Duodenal mucosa (tissue), 2 donors: Measurements from ENCODE around the gene COQ8A.
"Not testable (repeated sequence)": the region's sequence is repeated elsewhere in the genome, so short reads cannot be mapped to it uniquely, and the experiment has no call there.

Experiments
- H3K27ac ChIP-seq: one replicate; pipeline ENCODE4 v1.7.0; 2013; ENCODE audit warnings: low read depth, low read length
- H3K27me3 ChIP-seq, 2 donors: one replicate each; pipeline ENCODE4 v1.7.0; 2013; ENCODE audit warnings: low read length in 2 of 2, control low read depth in 1 of 2; ENCODE audit not compliant: insufficient read depth in 2 of 2, control insufficient read depth in 1 of 2
- H3K36me3 ChIP-seq, 2 donors: one replicate each; pipeline ENCODE4 v1.7.0; 2013; ENCODE audit warnings: low read length in 2 of 2, control low read depth in 1 of 2; ENCODE audit not compliant: insufficient read depth in 2 of 2, control insufficient read depth in 1 of 2
- H3K4me1 ChIP-seq, 2 donors: one replicate each; pipeline ENCODE4 v1.7.0; 2013; ENCODE audit warnings: low read length in 2 of 2, control low read depth in 1 of 2; ENCODE audit not compliant: insufficient read depth in 2 of 2, control insufficient read depth in 1 of 2
- H3K4me3 ChIP-seq, 2 donors: one replicate each; pipeline ENCODE4 v1.7.0; 2013; ENCODE audit warnings: low read length in 2 of 2, low read depth in 1 of 2
- H3K9ac ChIP-seq, 2 donors: one replicate each; pipeline ENCODE4 v1.7.0; 2013; ENCODE audit warnings: low read length in 2 of 2, low read depth in 1 of 2
- H3K9me3 ChIP-seq, 2 donors: one replicate each; pipeline ENCODE4 v1.7.0; 2013; ENCODE audit warnings: low read length in 2 of 2, control low read depth in 1 of 2; ENCODE audit not compliant: control insufficient read depth in 1 of 2

COQ8A gene

GRCh38 chr1:226949401-226949800, 9.3 kb downstream of the COQ8A start:
- Histone ChIP-seq H3K27ac (no peak overlapping the region), H3K4me1 (peaks cover 24 to 29% of the 10 kb centered on the region in 2 donors), H3K9me3 (no peaks in the 10 kb centered on the region), H3K4me3 (no peak overlapping the region), H3K27me3 (no peaks in the 10 kb centered on the region), H3K36me3 (peaks cover 2 to 6% of the 10 kb centered on the region in 2 donors), H3K9ac (no peak overlapping the region)

DNA sequence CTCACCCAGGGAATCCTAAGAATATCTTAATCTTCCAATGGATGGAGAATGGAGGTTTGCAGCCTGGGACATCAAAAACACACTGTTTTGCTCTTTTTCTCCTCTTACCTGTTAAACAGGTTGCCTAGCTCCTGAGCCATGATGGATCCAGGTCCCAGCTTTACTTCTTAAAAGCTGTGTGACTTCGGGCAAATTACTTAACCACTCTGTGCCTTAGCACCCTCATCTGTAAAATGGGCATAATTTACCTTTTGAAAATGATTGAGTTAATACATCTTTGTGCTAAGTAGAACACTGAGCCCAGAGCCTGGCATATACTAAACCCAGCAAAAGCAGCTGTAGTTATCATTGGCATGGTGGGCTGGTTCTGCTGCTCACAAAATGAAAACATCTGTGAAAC, 10.2 kb downstream of the COQ8A start:
- H3K36me3 ChIP-seq, result peaks cover 2 to 6% of the 10 kb centered on the region in 2 donors
- no peaks in the 10 kb centered on the region for H3K27me3 ChIP-seq
- H3K9me3 ChIP-seq, result no peaks in the 10 kb centered on the region
- H3K4me3 ChIP-seq, result no peak overlapping the region
- no peak overlapping the region for H3K27ac ChIP-seq
- peaks cover 15 to 20% of the 10 kb centered on the region in 2 donors for H3K4me1 ChIP-seq
- H3K9ac ChIP-seq, result no peak overlapping the region

DNA sequence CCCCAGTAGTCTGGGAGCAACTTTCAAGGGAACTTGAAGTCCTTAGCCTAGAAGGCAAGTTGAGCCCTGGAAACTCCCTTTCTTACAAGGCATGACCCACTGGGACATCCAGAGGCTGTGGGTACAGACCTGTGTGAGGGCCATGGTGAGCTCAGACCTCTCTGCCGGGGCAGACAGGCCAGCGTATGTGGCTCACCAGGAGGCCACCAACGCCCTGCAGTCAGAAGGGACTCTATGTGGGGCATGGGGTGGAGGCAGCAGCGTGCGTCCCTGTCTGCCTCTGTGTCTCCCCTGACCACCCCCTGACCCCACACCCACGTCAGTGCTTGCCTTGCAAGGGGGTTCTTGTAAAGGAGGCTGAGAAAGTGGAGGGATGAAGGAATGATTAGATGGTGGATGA, 10.8 kb downstream of the COQ8A start:
- peaks cover 2 to 6% of the 10 kb centered on the region in 2 donors for H3K36me3 ChIP-seq
- H3K4me3 ChIP-seq, result no peak overlapping the region
- peaks cover 10 to 15% of the 10 kb centered on the region in 2 donors for H3K4me1 ChIP-seq
- no peaks in the 10 kb centered on the region for H3K27me3 ChIP-seq
- no peak overlapping the region for H3K27ac ChIP-seq
- H3K9me3 ChIP-seq, result no peaks in the 10 kb centered on the region
- no peak overlapping the region for H3K9ac ChIP-seq

DNA sequence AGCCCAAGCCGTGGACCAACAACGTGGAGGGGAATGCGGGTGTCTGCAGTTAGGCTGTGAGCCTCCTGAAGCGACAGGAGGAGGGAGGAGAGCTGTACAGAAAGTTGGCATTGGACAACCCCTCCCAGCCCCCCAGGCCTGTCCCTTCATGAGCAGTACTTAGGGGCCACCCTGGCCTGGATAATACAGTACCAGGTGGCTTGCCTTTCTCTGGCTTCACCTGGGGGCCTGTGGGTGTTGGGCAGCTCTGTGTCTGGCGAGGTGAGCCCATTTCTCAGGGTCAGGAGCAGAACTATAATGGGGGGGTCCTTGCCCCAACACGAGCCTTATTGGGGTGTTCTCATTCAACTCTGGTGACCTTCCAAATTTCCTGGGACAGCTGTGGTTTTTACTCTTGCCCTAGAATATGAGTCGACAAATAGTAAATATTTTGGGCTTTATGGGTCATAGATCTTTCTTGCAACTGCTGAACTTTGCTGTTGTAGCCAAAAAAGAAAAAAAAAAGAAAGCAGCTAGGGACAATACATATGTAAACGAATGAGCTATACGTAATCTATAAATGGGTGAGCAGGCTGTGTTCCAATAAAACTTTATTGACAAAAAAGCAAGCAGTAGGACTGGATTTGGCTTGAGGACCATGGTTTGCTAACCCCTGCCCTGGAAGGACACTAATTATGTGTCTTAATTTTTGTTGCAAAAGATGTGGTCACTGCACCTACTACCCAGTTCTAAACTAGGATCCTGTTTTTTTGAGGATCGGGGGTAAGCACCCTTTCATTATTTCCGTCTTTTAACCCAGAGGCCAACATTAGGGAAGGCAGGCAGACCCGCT, 11.4 kb downstream of the COQ8A start:
- H3K27ac ChIP-seq, result no peak overlapping the region
- H3K4me1 ChIP-seq, result peaks cover 3 to 9% of the 10 kb centered on the region in 2 donors
- no peak overlapping the region for H3K4me3 ChIP-seq
- no peaks in the 10 kb centered on the region for H3K27me3 ChIP-seq
- H3K36me3 ChIP-seq, result peaks cover 2 to 6% of the 10 kb centered on the region in 2 donors
- H3K9ac ChIP-seq, result no peak overlapping the region
- no peaks in the 10 kb centered on the region for H3K9me3 ChIP-seq

GRCh38 chr1:226952118-226952441, 12.0 kb downstream of the COQ8A start:
- Histone ChIP-seq H3K9me3 (no peaks in the 10 kb centered on the region), H3K27ac (no peak overlapping the region), H3K27me3 (no peaks in the 10 kb centered on the region), H3K36me3 (peaks cover 2 to 6% of the 10 kb centered on the region in 2 donors), H3K9ac (no peak overlapping the region), H3K4me1 (peaks cover 0 to 3% of the 10 kb centered on the region in 2 donors), H3K4me3 (no peak overlapping the region)

DNA sequence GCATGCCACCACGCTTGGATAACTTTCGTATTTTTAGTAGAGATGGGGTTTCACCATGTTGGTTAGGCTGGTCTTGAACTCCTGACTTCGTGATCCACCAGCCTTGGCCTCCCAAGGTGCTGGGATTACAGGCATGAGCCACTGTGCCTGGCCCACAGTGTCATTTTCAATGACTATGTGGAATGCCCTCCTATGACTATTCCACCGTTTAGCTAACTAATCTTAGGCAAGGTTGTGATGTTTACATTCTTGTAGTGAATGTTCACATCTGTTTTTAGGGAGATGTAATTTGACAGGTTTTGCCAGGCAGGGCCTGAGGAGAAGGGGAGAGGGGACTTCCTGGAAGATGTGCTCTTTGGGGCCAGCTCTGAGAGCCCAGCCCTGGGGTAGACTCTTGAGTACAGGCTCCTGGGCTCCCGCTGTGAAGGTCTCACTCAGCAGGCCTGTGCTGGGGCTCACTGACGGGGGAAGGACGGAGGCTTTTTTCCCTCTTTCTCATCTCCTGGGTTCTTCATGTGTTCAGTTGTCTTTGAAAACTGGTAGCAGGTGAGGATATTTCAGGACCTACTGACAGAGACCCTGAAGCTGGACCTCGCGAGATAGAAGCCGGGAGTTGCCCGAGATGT, 13.2 kb downstream of the COQ8A start:
- Histone ChIP-seq H3K27ac (no peak overlapping the region), H3K4me3 (no peak overlapping the region), H3K4me1 (no peaks in the 10 kb centered on the region)

GRCh38 chr1:226954337-226954736, 14.2 kb downstream of the COQ8A start:
- peaks cover 0 to 4% of the 10 kb centered on the region in 2 donors for H3K36me3 ChIP-seq
- H3K27me3 ChIP-seq, result no peaks in the 10 kb centered on the region
- H3K9ac ChIP-seq, result no peak overlapping the region
- H3K4me3 ChIP-seq, result no peak overlapping the region
- H3K9me3 ChIP-seq, result no peaks in the 10 kb centered on the region
- H3K27ac ChIP-seq, result no peak overlapping the region
- no peaks in the 10 kb centered on the region for H3K4me1 ChIP-seq

More for the DNA sequence above, 13.2 kb downstream of the COQ8A start:
- Histone ChIP-seq H3K9ac (no peak overlapping the region), H3K9me3 (no peaks in the 10 kb centered on the region), H3K27me3 (no peaks in the 10 kb centered on the region), H3K36me3 (peaks cover 2 to 6% of the 10 kb centered on the region in 2 donors)

DNA sequence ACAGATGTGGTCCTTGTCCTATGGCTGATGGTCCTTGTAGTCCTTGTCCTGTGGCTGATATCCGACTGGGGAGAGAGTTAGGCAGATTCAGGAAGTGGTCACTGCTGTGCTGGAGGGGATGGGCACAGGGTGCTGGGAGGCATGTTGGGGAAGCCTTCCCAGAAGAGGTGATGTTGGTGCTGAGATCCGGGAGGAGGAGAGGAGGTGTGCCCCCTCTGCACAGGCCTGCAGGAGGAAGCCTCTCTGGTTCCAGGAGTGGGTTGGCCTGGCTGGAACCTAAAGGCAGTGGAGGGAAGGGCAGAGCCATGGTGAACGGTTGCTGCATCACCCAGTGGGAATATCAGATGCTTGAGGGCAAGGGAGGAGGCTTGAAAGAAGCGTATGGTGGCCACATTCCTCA, 14.7 kb downstream of the COQ8A start:
- no peaks in the 10 kb centered on the region for H3K4me1 ChIP-seq
- H3K4me3 ChIP-seq, result no peak overlapping the region
- H3K9me3 ChIP-seq, result no peaks in the 10 kb centered on the region
- H3K27me3 ChIP-seq, result no peaks in the 10 kb centered on the region
- H3K9ac ChIP-seq, result no peak overlapping the region
- H3K27ac ChIP-seq, result no peak overlapping the region
- H3K36me3 ChIP-seq, result no peaks in the 10 kb centered on the region

DNA sequence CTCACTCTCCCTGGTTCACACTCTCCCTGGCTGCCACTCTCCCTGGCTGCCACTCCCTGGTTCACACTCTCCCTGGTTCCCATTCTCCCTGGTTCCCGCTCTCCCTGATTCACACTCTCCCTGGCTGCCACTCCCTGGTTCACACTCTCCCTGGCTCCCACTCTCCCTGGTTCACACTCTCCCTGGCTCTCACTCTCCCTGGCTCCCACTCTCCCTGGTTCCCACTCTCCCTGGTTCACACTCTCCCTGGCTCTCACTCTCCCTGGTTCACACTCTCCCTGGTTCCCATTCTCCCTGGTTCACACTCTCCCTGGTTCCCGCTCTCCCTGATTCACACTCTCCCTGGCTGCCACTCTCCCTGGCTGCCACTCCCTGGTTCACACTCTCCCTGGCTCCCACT, 15.8 kb downstream of the COQ8A start:
- H3K4me3 ChIP-seq, H3K4me1 ChIP-seq: not testable (repeated sequence)

DNA sequence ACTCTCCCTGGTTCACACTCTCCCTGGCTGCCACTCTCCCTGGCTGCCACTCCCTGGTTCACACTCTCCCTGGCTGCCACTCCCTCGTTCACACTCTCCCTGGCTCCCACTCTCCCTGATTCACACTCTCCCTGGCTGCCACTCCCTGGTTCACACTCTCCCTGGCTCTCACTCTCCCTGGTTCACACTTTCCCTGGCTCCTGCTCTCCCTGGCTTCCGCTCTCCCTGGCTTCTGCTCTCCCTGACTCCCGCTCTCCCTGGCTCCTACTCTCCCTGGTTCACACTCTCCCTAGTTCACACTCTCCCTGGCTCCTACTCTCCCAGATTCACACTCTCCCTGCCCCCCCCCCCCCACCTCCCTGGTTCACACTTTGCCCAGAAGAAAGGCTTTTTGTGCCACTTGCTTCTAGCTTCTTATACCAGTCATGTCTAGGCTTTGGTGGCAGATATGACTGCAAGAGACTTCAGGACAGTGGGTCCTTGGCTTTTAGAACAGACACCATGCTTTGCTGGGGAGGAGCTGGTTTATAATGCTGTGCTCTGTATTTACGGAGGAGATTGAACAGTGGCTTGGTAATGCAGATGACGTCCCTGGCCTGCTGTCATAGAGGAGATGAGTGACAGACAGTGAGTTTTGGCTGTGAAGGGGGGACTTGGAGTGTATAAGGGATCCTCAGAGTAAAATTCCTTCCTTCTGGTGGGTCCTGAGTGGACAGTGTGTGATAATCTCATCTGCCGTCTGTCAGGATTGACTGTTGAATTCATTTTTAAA, 17.0 kb downstream of the COQ8A start:
- Histone ChIP-seq H3K27ac (no peak overlapping the region), H3K27me3 (no peaks in the 10 kb centered on the region), H3K36me3 (peaks cover 0 to 2% of the 10 kb centered on the region in 2 donors), H3K4me3 (no peak overlapping the region), H3K9ac (no peak overlapping the region), H3K9me3 (no peaks in the 10 kb centered on the region), H3K4me1 (no peaks in the 10 kb centered on the region)

More for the DNA sequence above, 15.8 kb downstream of the COQ8A start:
- H3K36me3 ChIP-seq, H3K9ac ChIP-seq, H3K27ac ChIP-seq, H3K9me3 ChIP-seq, H3K27me3 ChIP-seq: not testable (repeated sequence)
